CD4-positive, alpha-beta T cell (primary cell): ENCODE results near the gene RBMS3. TPM values are rescaled to one million over a fixed set of nuclear protein-coding genes. Genes with fewer than 3 reads are reported as not detected.
"Not testable (repeated sequence)": the region's sequence is repeated elsewhere in the genome, so short reads cannot be mapped to it uniquely, and the experiment has no call there.

Source experiments
- ATAC-seq: fragments of 200-7000 bp; cut with Tn5 transposase; one replicate; pipeline ENCODE4 v1.10.0; 2022; ENCODE audit warnings: mild to moderate bottlenecking; ENCODE audit not compliant: poor library complexity
- CTCF ChIA-PET: fragments of 350-600 bp; sonication (Branson Sonifier 250); formaldehyde crosslinking; loops from one replicate; lab custom pipeline; 2021; ENCODE audit warnings: antibody characterized with exemption, inconsistent platforms; lab: Charles Lee
- POLR2A ChIA-PET: fragments of 350-600 bp; sonication (Branson Sonifier 250); formaldehyde crosslinking; loops from one replicate; lab custom pipeline; 2021; ENCODE audit warnings: antibody characterized with exemption, inconsistent platforms; lab: Charles Lee
- DNase-seq, 14 experiments: peaks; one replicate each; pipeline ENCODE4 v3.0.0-alpha.2; 2013 to 2020; ENCODE audit warnings: mixed read lengths in 2 of 14
- H3K27ac ChIP-seq, 2 donors: one replicate each; pipeline versions ENCODE4 v1.5.1 to v1.7.0; 2013; ENCODE audit warnings: low read length in 2 of 2, low read depth in 1 of 2, mild to moderate bottlenecking in 1 of 2
- H3K27me3 ChIP-seq, 2 experiments: 1 replicate in 1 of 2; 2 replicates in 1 of 2; pipeline versions ENCODE4 v1.6.1 to v1.7.0; 2013; ENCODE audit warnings: low read length in 2 of 2, control low read depth in 1 of 2, mild to moderate bottlenecking in 1 of 2, moderate library complexity in 1 of 2; ENCODE audit not compliant: insufficient read depth in 2 of 2, control insufficient read depth in 1 of 2
- H3K36me3 ChIP-seq: one replicate; pipeline ENCODE4 v1.6.1; 2013; ENCODE audit warnings: low read length, control low read depth; ENCODE audit not compliant: insufficient read depth
- H3K4me1 ChIP-seq: one replicate; pipeline ENCODE4 v1.6.1; 2013; ENCODE audit warnings: low read length, control low read depth; ENCODE audit not compliant: insufficient read depth
- H3K4me3 ChIP-seq: one replicate; pipeline ENCODE4 v1.5.1; 2013; ENCODE audit warnings: mild to moderate bottlenecking, low read length, moderate library complexity
- H3K9me3 ChIP-seq, 2 experiments: 1 replicate in 1 of 2; 2 replicates in 1 of 2; pipeline versions ENCODE4 v1.6.1 to v1.7.0; 2013; ENCODE audit warnings: low read length in 2 of 2, mild to moderate bottlenecking in 2 of 2, control low read depth in 1 of 2, moderate library complexity in 1 of 2; ENCODE audit not compliant: control insufficient read depth in 1 of 2, insufficient read depth in 1 of 2
- H3K27ac Mint-ChIP-seq: one replicate; pipeline ENCODE4 v1.8.0; 2020; ENCODE audit warnings: mixed read lengths
- H3K27me3 Mint-ChIP-seq: one replicate; pipeline ENCODE4 v1.8.0; 2021; ENCODE audit warnings: mixed read lengths
- H3K36me3 Mint-ChIP-seq: one replicate; pipeline ENCODE4 v1.8.0; 2021; ENCODE audit warnings: low read depth, mixed read lengths
- H3K4me1 Mint-ChIP-seq: one replicate; pipeline ENCODE4 v1.8.0; 2021; ENCODE audit warnings: low read depth, mixed read lengths
- H3K4me3 Mint-ChIP-seq: one replicate; pipeline ENCODE4 v1.8.0; 2020; ENCODE audit warnings: mild to moderate bottlenecking, mixed read lengths
- H3K9me3 Mint-ChIP-seq: one replicate; pipeline ENCODE4 v1.8.0; 2020; ENCODE audit warnings: mixed read lengths
- intact Hi-C, 2 experiments: fragments of 100-400 bp; cut with DNase I in 1 of 2; cut with micrococcal nuclease in 1 of 2; formaldehyde crosslinking; loops; one replicate each; pipeline versions ENCODE4 v1.15.1 to v1.9.0; 2023 to 2025; cut with DNase I, micrococcal nuclease
- total RNA-seq, 174 experiments: library from RNA in 2 of 174; stranded (reverse) in 2 of 174; gene quantifications; one replicate each; pipeline ENCODE4 v1.2.3 and lab custom pipeline; 2021 to 2026
- TF ChIP-seq, protein P1 (sequence below): fragments of 200-600 bp; IDR thresholded peaks from one replicate; pipeline ENCODE4 v1.8.0; 2022; ENCODE audit warnings: antibody characterized with exemption, mild to moderate bottlenecking

The RBMS3 gene
- total RNA-seq, 2 experiments from 2014 or later = 1.6 to 1.7 TPM

DNA sequence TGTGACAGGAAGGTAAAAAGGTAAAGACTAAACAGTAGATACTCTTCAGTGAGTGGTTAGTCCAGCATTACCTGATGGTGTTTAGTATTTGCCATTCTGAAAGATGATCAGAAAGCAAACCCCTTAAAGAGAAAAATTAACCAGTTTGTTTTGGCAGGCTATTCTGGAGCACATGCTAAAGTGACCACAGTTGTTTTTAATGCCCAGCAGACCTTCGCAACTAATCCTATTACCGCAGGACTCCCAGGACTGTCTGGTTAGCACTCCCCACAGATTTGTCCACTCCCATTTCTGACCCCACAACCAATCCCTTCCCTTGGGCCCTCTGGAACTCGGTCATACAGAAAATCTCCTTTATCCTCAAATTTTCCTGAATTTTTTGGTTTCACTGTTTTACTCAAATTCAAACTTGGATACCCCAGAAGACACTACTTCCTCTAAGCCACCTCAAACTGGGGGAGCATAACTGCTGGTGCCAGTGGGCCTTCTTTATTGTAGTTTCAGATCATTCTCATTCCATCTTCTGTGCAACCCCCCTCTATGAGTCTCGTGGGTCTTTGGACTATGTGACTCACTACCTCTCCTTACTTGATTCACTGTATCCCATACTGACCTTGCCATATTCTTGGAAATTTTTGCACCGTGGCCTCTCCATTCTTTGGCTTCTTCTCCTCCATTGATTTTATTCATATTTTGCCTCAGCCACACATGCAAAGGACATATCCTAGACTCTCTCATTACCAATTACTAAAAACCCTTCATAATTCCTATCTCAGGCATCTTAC, 104.4 kb downstream of the RBMS3 start:
- no peak overlapping the region for H3K4me3 ChIP-seq
- no peak overlapping the region for H3K27ac Mint-ChIP-seq
- H3K36me3 ChIP-seq = no peaks in the 10 kb centered on the region
- H3K27me3 ChIP-seq = no peaks in the 10 kb centered on the region
- H3K27ac ChIP-seq = no peak overlapping the region
- intact Hi-C loops = no loop called here
- no peaks in the 10 kb centered on the region for H3K4me1 Mint-ChIP-seq
- no peak overlapping the region for H3K4me3 Mint-ChIP-seq
- POLR2A ChIA-PET = no interaction called here
- CTCF ChIA-PET = no interaction called here
- no peaks in the 10 kb centered on the region for H3K4me1 ChIP-seq
- no peaks in the 10 kb centered on the region for H3K27me3 Mint-ChIP-seq
- H3K9me3 Mint-ChIP-seq = no peaks in the 10 kb centered on the region
- H3K9me3 ChIP-seq = no peaks in the 10 kb centered on the region
- TF ChIP-seq, protein P1, sequence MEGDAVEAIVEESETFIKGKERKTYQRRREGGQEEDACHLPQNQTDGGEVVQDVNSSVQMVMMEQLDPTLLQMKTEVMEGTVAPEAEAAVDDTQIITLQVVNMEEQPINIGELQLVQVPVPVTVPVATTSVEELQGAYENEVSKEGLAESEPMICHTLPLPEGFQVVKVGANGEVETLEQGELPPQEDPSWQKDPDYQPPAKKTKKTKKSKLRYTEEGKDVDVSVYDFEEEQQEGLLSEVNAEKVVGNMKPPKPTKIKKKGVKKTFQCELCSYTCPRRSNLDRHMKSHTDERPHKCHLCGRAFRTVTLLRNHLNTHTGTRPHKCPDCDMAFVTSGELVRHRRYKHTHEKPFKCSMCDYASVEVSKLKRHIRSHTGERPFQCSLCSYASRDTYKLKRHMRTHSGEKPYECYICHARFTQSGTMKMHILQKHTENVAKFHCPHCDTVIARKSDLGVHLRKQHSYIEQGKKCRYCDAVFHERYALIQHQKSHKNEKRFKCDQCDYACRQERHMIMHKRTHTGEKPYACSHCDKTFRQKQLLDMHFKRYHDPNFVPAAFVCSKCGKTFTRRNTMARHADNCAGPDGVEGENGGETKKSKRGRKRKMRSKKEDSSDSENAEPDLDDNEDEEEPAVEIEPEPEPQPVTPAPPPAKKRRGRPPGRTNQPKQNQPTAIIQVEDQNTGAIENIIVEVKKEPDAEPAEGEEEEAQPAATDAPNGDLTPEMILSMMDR = no peak
- DNase-seq = no peak
- H3K36me3 Mint-ChIP-seq = no peaks in the 10 kb centered on the region
- ATAC-seq = no peak

DNA sequence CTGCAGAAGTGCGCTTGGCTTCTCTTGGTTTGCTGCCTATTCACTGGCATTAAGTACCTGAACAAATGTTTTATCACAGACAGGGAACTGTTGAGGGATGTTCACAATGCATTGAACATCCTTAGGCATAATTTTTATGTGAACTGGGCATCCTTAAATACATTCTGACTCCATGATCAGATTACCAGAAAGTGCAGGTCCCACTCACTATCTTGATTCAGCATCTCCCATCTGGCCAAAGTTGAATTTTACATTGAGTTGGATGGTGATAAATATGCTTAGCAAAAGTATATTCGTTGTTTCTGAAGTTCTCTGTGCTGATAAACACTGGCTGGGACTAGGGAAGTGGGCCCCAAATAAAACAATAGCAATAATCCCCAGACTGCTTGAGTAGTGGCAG, 108.5 kb downstream of the RBMS3 start:
- Mint-ChIP-seq H3K4me3 (no peak overlapping the region), H3K27ac (no peak overlapping the region), H3K9me3 (peaks cover 5% of the 10 kb centered on the region), H3K27me3 (no peaks in the 10 kb centered on the region), H3K4me1 (no peaks in the 10 kb centered on the region), H3K36me3 (no peaks in the 10 kb centered on the region)
- no peaks in the 10 kb centered on the region for H3K36me3 ChIP-seq
- no peaks in the 10 kb centered on the region for H3K4me1 ChIP-seq
- DNase-seq = no peak
- ChIA-PET POLR2A (no interaction called here), CTCF (no interaction called here)
- TF ChIP-seq, protein P1 = no peak
- no peak overlapping the region for H3K27ac ChIP-seq
- ATAC-seq = no peak
- no peaks in the 10 kb centered on the region for H3K9me3 ChIP-seq
- no peaks in the 10 kb centered on the region for H3K27me3 ChIP-seq
- H3K4me3 ChIP-seq = no peak overlapping the region
- intact Hi-C loops = no loop called here

DNA sequence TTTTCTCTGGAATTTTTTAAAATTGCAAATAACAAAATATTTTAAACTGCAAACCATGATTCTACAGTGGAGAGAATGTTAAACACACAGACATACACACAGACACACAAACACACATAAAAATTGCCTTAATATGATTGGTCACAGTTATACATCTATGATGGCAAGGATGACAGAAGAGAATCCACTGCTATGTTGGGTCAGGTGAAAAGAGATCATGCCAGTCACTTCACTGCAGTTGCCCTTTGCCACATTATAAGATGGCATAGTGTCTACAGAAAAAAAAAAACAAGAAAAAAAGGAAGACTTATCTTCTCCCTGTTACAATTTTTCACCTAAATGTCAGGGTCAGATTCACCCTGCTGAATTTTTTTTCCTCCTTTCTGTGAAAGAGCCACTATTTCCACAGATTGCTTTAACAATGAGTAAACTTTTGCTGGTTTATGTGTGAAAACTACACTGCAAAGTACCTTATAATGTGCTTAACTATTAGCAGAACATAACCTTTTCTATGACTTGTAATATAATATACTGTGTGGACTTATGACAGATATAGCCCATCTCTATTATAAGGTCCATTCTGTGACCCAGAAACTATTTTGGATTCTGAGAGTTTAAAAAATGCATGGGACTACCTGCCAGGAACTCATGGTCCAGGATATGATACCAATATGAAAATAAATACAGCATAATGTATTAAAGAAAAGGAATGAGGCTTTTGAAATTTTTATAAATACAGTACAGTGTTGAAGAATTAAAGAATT, 111.9 kb downstream of the RBMS3 start:
- H3K27me3 Mint-ChIP-seq = no peaks in the 10 kb centered on the region
- Histone ChIP-seq H3K36me3 (no peaks in the 10 kb centered on the region), H3K27me3 (no peaks in the 10 kb centered on the region), H3K4me3 (no peak overlapping the region), H3K27ac (no peak overlapping the region), H3K4me1 (no peaks in the 10 kb centered on the region), H3K9me3 (no peaks in the 10 kb centered on the region)
- no peak overlapping the region for H3K4me3 Mint-ChIP-seq
- TF ChIP-seq, protein P1 = no peak
- no peak overlapping the region for H3K27ac Mint-ChIP-seq
- DNase-seq = no peak
- intact Hi-C loops = no loop called here
- no peak for ATAC-seq
- peaks cover 5% of the 10 kb centered on the region for H3K9me3 Mint-ChIP-seq
- ChIA-PET CTCF (no interaction called here), POLR2A (interaction anchor here (0.6 kb wide), 1 partner anchor 304 kb away, joined by 4 read pairs; no protein-coding TSS in a partner anchor)
- H3K4me1 Mint-ChIP-seq = no peaks in the 10 kb centered on the region
- no peaks in the 10 kb centered on the region for H3K36me3 Mint-ChIP-seq

DNA sequence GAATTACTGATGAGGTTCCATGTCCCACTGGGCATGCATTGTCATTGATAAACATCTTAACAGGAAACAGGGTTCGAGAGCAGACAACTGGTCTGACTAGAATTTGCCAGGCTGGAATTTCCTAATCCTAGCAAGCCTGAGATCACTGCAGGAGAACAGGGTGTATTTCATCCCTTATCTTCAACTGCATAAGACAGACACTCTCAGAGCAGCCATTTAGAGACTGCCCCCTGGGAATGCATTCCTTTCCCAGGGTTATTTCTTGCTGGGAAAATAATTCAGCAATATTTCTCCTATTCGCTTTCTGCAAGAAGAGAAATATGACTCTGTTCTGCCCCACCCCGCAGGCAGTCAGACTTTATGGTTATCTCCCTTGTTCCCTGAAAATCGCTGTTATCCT, 113.1 kb downstream of the RBMS3 start:
- not testable (repeated sequence) for ATAC-seq, H3K9me3 Mint-ChIP-seq

More for the DNA sequence above, 113.1 kb downstream of the RBMS3 start:
- CTCF ChIA-PET, H3K9me3 ChIP-seq, H3K4me1 ChIP-seq, H3K27me3 Mint-ChIP-seq, POLR2A ChIA-PET, H3K4me3 Mint-ChIP-seq, DNase-seq, H3K4me3 ChIP-seq, H3K27ac Mint-ChIP-seq, H3K4me1 Mint-ChIP-seq, intact Hi-C loops, H3K36me3 ChIP-seq, H3K27me3 ChIP-seq, H3K27ac ChIP-seq, H3K36me3 Mint-ChIP-seq: not testable (repeated sequence)
